Stomach smooth muscle (tissue), 2 donors: Measurements from ENCODE around the gene STK24.
"Not testable (repeated sequence)": the region's sequence is repeated elsewhere in the genome, so short reads cannot be mapped to it uniquely, and the experiment has no call there.

Experiments used
- H3K27ac ChIP-seq: one replicate; pipeline ENCODE4 v1.7.0; 2013; ENCODE audit warnings: mild to moderate bottlenecking, low read length, inconsistent platforms
- H3K27me3 ChIP-seq, 2 donors: one replicate each; pipeline ENCODE4 v1.7.0; 2013; ENCODE audit warnings: low read length in 2 of 2; ENCODE audit not compliant: insufficient read depth in 2 of 2, control insufficient read depth in 1 of 2
- H3K36me3 ChIP-seq, 2 donors: one replicate each; pipeline ENCODE4 v1.7.0; 2013; ENCODE audit warnings: low read length in 2 of 2; ENCODE audit not compliant: control insufficient read depth in 2 of 2, insufficient read depth in 2 of 2
- H3K4me1 ChIP-seq: one replicate; pipeline ENCODE4 v1.7.0; 2013; ENCODE audit warnings: low read length; ENCODE audit not compliant: control insufficient read depth, insufficient read depth
- H3K4me3 ChIP-seq, 2 donors: one replicate each; pipeline ENCODE4 v1.7.0; 2013; ENCODE audit warnings: low read length in 2 of 2
- H3K9ac ChIP-seq, 2 donors: one replicate each; pipeline ENCODE4 v1.7.0; 2013; ENCODE audit warnings: low read length in 2 of 2, mild to moderate bottlenecking in 1 of 2
- H3K9me3 ChIP-seq, 2 donors: one replicate each; pipeline ENCODE4 v1.7.0; 2013; ENCODE audit warnings: low read length in 2 of 2; ENCODE audit not compliant: control insufficient read depth in 2 of 2
- donor health status: healthy.
- donor health status: Pancreatic carcinoma.

STK24 gene

GRCh38 chr13:98422046-98422445 lies 154.9 kb downstream of the STK24 start:
- peaks cover 0 to 20% of the 10 kb centered on the region in 2 donors for H3K36me3 ChIP-seq

DNA sequence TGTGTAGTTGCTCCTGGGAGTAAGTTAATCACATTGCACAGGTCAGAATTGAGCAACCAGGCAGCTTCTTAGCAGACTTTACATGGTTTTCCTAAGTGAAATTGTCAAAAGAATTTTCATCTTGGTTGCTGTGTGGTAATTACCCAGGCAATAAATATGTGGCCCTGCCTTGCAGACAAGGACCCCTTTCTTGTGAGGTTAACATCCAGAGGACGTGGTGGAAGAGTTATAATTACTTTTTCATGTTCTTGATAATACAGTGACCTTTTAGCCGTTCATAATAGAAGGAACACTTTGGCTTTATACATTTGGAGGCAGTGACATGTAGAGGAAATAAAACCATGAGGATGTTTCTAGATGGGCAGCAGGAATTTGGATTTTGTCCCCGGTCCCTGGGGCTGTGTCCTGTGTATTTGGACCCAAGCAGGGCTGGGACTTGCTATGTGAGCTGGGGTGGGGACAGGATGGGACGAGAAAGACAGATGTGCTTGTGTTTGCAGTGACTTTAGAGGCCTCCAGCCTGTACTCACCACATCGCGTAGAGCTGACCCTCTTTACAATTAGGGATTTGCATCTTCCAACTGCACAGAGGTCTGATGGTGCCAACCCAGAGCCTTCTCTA lies 156.2 kb downstream of the STK24 start:
- Histone ChIP-seq H3K9me3 (no peaks in the 10 kb centered on the region), H3K4me1 (no peaks in the 10 kb centered on the region), H3K4me3 (no peak overlapping the region), H3K36me3 (peaks cover 5 to 24% of the 10 kb centered on the region in 2 donors), H3K27ac (no peak overlapping the region), H3K27me3 (no peaks in the 10 kb centered on the region), H3K9ac (no peak overlapping the region)

More at GRCh38 chr13:98422046-98422445, 154.9 kb downstream of the STK24 start:
- Histone ChIP-seq H3K27me3 (no peaks in the 10 kb centered on the region), H3K9ac (no peak overlapping the region), H3K4me1 (no peaks in the 10 kb centered on the region), H3K27ac (no peak overlapping the region), H3K9me3 (no peaks in the 10 kb centered on the region), H3K4me3 (no peak overlapping the region)

- no peak overlapping the region for H3K27ac ChIP-seq
- no peaks in the 10 kb centered on the region for H3K4me1 ChIP-seq
- H3K9me3 ChIP-seq: no peaks in the 10 kb centered on the region
- H3K36me3 ChIP-seq: peaks cover 10 to 28% of the 10 kb centered on the region in 2 donors
- H3K4me3 ChIP-seq: no peak overlapping the region
- no peak overlapping the region for H3K9ac ChIP-seq
- H3K27me3 ChIP-seq: no peaks in the 10 kb centered on the region
These were observed 156.9 kb downstream of the STK24 start for GRCh38 chr13:98419786-98420553.

DNA sequence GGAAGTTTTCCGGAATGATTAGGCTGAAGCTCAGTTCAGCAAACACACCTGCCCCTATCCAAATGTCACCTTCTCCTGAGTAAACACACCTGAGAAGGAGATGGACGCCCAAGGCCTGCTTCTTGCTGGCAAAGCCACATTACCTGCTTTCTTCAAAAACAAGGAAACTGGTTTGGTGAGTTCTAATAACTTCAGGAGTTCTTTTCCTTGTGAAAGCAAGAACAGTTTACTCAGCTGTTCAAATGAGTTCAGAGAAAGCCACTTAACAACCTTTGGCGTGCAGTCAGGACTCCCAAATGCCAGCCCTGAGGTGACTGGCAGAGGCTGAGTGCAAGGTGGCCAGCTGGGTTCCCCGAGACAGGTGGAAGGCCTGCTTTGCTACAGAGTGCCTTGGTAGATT lies 160.5 kb downstream of the STK24 start:
- Histone ChIP-seq H3K9me3 (no peaks in the 10 kb centered on the region), H3K9ac (no peak overlapping the region), H3K27me3 (no peaks in the 10 kb centered on the region), H3K4me1 (no peaks in the 10 kb centered on the region), H3K27ac (no peak overlapping the region), H3K36me3 (peaks cover 26 to 36% of the 10 kb centered on the region in 2 donors), H3K4me3 (no peak overlapping the region)

DNA sequence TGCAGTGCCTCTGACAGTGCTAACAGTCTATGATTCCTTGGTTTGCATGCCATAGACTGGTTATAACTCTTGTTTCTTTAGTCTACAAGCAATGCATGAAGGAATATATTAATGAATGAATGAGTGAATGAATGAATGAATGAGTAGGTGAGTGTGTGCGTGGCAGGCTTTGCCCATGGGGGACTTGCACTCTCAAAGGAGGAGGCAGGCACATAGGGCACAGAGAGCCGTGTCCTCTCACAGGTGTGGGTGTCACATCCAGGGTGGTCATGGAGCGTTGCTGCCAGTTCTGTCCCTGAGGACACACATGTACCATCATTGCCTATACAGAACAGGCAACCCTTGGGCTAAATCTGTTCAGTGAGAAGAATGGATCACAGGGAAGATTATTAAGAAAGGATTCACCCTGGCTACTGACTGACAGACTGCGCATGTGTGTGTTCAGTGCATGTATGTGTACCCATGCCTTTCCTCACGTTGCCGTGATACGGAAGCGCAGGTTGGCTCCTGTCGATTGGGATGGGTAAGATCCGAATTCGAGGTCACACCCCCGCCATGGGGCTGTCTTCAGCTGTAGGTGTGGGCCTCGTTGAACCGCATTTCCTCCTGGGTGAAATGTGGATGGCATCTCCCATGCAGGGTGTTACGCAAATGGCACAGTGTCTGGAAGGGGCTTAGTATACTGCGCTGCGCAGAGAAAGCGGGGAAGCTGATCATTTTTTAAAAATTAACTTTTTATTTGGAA lies 161.4 kb downstream of the STK24 start:
- Histone ChIP-seq H3K4me1 (no peaks in the 10 kb centered on the region), H3K9ac (no peak overlapping the region), H3K4me3 (no peak overlapping the region), H3K27ac (no peak overlapping the region), H3K36me3 (peaks cover 32 to 37% of the 10 kb centered on the region in 2 donors), H3K27me3 (no peaks in the 10 kb centered on the region), H3K9me3 (no peaks in the 10 kb centered on the region)

GRCh38 chr13:98413796-98414195 lies 163.1 kb downstream of the STK24 start:
- Histone ChIP-seq H3K27ac (no peak overlapping the region), H3K9ac (no peak overlapping the region), H3K27me3 (no peaks in the 10 kb centered on the region), H3K4me1 (no peaks in the 10 kb centered on the region), H3K9me3 (no peaks in the 10 kb centered on the region), H3K4me3 (no peak overlapping the region), H3K36me3 (peaks cover 34 to 36% of the 10 kb centered on the region in 2 donors)

DNA sequence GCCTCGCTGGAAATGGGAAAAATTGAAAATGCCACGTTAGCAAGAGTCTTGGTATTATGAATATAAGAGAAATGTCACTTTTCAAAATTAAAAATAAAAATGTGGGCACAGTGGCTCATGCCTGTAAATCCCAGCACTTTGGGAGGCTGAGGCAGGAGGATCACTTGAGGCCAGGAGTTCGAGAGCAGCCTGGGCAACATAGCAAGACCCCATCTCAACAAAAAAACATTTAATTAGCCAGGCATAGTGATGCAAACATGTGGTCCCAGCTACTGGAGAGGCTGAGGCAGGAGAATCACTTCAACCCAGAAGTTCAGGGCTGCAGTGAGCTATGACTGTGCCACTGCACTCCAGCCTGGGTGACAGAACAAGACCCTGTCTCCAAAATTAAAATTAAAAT lies 163.6 kb downstream of the STK24 start:
- not testable (repeated sequence) for H3K4me1 ChIP-seq, H3K27me3 ChIP-seq, H3K9me3 ChIP-seq, H3K4me3 ChIP-seq, H3K27ac ChIP-seq, H3K9ac ChIP-seq
- peaks cover 34% of the 10 kb centered on the region in 2 donors for H3K36me3 ChIP-seq

GRCh38 chr13:98411617-98412265 lies 165.2 kb downstream of the STK24 start:
- Histone ChIP-seq H3K27me3 (no peaks in the 10 kb centered on the region), H3K4me3 (no peak overlapping the region), H3K9ac (no peak overlapping the region), H3K9me3 (no peaks in the 10 kb centered on the region), H3K36me3 (peaks cover 32 to 34% of the 10 kb centered on the region in 2 donors), H3K4me1 (no peaks in the 10 kb centered on the region), H3K27ac (no peak overlapping the region)

GRCh38 chr13:98411013-98411412 lies 165.9 kb downstream of the STK24 start:
- H3K4me1 ChIP-seq: no peaks in the 10 kb centered on the region
- no peaks in the 10 kb centered on the region for H3K9me3 ChIP-seq
- H3K4me3 ChIP-seq: no peak overlapping the region
- no peaks in the 10 kb centered on the region for H3K27me3 ChIP-seq
- peaks cover 27 to 30% of the 10 kb centered on the region in 2 donors for H3K36me3 ChIP-seq
- H3K27ac ChIP-seq: no peak overlapping the region
- H3K9ac ChIP-seq: no peak overlapping the region

DNA sequence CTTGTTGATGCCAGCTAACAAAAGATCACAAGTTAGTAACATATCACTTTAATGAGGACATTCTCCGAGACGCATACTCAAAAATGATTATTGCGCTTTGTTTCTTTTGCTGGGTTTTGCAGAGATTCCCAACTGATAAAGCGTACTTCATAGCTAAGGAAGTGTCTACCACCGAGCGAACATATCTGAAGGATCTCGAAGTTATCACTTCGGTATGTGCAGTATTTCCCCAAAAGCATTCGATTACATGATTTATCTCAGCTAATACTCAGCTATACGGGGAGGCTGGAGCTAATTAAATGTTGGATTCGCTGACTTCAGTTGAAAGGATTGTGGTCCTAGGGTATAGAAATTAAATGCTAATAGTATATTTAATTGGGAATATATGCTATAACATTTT lies 166.3 kb downstream of the STK24 start:
- no peak overlapping the region for H3K9ac ChIP-seq
- H3K9me3 ChIP-seq: no peaks in the 10 kb centered on the region
- H3K36me3 ChIP-seq: peaks cover 26 to 28% of the 10 kb centered on the region in 2 donors
- H3K27ac ChIP-seq: no peak overlapping the region
- no peak overlapping the region for H3K4me3 ChIP-seq
- no peaks in the 10 kb centered on the region for H3K4me1 ChIP-seq
- no peaks in the 10 kb centered on the region for H3K27me3 ChIP-seq
